HL-60 (cell line): ENCODE measurements around the gene LIG1.

Experiments
- DNase-seq, 2 experiments: peaks; one replicate each; pipeline ENCODE4 v3.0.0-alpha.2; 2010 to 2020; ENCODE audit warnings: low read depth in 1 of 2, low spot score in 1 of 2
- H3K27ac ChIP-seq: fragments of 250-450 bp; sonication (Bioruptor Pico); replicated peaks from 2 replicates; pipeline ENCODE4 v1.5.1; 2020; ENCODE audit warnings: mild to moderate bottlenecking, moderate library complexity
- H3K27me3 ChIP-seq: fragments of 250-450 bp; sonication (Bioruptor Pico); 2 replicates; pipeline ENCODE4 v1.5.1; 2021; ENCODE audit warnings: mild to moderate bottlenecking, moderate library complexity; ENCODE audit not compliant: insufficient read depth, poor library complexity, severe bottlenecking
- H3K4me3 ChIP-seq: replicated peaks from 2 replicates; pipeline ENCODE4 v1.5.1; 2011; ENCODE audit warnings: mild to moderate bottlenecking, control low read depth, low read length; ENCODE audit not compliant: insufficient read depth
- GABPA ChIP-seq: IDR thresholded peaks from 2 replicates; pipeline ENCODE4 v1.6.1; 2012; ENCODE audit warnings: low read depth
- POLR2AphosphoS5 ChIP-seq: IDR thresholded peaks from 2 replicates; pipeline ENCODE4 v1.6.1; 2012; ENCODE audit warnings: low read depth
- SPI1 ChIP-seq: IDR thresholded peaks from 2 replicates; pipeline ENCODE4 v1.6.1; 2012; ENCODE audit warnings: low read depth, mild to moderate bottlenecking, borderline replicate concordance
- TF ChIP-seq, protein P1 (sequence below): IDR thresholded peaks from one replicate; pipeline ENCODE4 v1.5.1; 2011; ENCODE audit warnings: low read length, control low read depth, inconsistent platforms; ENCODE audit not compliant: insufficient read depth
- TF ChIP-seq, protein P2 (sequence below): IDR thresholded peaks from 2 replicates; pipeline ENCODE4 v1.6.1; 2012; ENCODE audit warnings: low read depth; ENCODE audit not compliant: insufficient replicate concordance

Gene LIG1

DNA sequence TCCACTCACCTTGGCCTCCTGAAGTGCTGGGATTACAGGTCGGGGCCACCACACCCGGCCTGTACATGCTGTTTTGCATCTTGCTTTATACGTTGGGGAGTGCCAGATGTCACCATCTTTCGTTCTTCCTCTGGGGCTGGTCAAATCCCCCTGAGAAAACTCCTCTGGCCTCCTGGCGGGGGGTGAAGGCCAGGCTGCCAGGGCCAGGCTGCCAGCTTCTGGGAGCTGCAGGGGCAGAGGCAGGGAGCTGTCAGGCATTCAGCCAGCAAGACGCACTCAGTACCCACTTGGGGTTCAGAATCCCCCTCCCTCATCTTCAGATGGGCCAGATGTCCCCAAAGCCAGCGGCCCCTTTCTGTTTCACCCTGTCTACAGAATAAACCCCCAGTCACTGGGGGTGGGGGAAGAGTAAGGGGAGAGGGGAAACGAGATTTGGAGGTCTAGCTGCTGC is 16.4 kb upstream of the LIG1 start:
- TF ChIP-seq POLR2AphosphoS5 (no peak), GABPA (no peak), SPI1 (no peak)
- TF ChIP-seq, protein P1, sequence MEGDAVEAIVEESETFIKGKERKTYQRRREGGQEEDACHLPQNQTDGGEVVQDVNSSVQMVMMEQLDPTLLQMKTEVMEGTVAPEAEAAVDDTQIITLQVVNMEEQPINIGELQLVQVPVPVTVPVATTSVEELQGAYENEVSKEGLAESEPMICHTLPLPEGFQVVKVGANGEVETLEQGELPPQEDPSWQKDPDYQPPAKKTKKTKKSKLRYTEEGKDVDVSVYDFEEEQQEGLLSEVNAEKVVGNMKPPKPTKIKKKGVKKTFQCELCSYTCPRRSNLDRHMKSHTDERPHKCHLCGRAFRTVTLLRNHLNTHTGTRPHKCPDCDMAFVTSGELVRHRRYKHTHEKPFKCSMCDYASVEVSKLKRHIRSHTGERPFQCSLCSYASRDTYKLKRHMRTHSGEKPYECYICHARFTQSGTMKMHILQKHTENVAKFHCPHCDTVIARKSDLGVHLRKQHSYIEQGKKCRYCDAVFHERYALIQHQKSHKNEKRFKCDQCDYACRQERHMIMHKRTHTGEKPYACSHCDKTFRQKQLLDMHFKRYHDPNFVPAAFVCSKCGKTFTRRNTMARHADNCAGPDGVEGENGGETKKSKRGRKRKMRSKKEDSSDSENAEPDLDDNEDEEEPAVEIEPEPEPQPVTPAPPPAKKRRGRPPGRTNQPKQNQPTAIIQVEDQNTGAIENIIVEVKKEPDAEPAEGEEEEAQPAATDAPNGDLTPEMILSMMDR = no peak
- TF ChIP-seq, protein P2, sequence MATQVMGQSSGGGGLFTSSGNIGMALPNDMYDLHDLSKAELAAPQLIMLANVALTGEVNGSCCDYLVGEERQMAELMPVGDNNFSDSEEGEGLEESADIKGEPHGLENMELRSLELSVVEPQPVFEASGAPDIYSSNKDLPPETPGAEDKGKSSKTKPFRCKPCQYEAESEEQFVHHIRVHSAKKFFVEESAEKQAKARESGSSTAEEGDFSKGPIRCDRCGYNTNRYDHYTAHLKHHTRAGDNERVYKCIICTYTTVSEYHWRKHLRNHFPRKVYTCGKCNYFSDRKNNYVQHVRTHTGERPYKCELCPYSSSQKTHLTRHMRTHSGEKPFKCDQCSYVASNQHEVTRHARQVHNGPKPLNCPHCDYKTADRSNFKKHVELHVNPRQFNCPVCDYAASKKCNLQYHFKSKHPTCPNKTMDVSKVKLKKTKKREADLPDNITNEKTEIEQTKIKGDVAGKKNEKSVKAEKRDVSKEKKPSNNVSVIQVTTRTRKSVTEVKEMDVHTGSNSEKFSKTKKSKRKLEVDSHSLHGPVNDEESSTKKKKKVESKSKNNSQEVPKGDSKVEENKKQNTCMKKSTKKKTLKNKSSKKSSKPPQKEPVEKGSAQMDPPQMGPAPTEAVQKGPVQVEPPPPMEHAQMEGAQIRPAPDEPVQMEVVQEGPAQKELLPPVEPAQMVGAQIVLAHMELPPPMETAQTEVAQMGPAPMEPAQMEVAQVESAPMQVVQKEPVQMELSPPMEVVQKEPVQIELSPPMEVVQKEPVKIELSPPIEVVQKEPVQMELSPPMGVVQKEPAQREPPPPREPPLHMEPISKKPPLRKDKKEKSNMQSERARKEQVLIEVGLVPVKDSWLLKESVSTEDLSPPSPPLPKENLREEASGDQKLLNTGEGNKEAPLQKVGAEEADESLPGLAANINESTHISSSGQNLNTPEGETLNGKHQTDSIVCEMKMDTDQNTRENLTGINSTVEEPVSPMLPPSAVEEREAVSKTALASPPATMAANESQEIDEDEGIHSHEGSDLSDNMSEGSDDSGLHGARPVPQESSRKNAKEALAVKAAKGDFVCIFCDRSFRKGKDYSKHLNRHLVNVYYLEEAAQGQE = no peak
- Histone ChIP-seq H3K27ac (no peak overlapping the region), H3K27me3 (no peaks in the 10 kb centered on the region), H3K4me3 (no peak overlapping the region)
- DNase-seq = no peak

DNA sequence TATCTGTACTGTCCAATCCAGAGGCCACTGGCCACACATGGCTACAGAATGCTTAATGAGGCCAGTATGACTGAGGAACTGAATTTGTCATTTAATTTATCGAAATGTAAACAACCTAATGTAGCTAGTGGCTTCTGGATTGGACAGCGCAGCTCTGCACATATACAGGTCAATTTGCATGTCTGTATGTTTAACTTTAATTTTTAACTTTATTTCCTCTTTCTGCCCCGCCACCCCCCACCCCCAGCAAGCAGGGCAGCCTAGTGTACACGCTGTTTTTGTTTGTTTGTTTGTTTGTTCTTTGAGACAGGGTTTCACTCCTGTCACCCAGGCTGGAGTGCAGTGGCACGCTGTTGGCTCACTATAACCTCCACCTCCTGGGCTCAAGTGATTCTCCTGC is 15.9 kb upstream of the LIG1 start:
- Histone ChIP-seq H3K4me3 (no peak overlapping the region), H3K27me3 (no peaks in the 10 kb centered on the region), H3K27ac (no peak overlapping the region)
- TF ChIP-seq POLR2AphosphoS5 (no peak), SPI1 (no peak), GABPA (no peak)
- TF ChIP-seq, protein P2 = no peak
- TF ChIP-seq, protein P1 = no peak
- DNase-seq = no peak

DNA sequence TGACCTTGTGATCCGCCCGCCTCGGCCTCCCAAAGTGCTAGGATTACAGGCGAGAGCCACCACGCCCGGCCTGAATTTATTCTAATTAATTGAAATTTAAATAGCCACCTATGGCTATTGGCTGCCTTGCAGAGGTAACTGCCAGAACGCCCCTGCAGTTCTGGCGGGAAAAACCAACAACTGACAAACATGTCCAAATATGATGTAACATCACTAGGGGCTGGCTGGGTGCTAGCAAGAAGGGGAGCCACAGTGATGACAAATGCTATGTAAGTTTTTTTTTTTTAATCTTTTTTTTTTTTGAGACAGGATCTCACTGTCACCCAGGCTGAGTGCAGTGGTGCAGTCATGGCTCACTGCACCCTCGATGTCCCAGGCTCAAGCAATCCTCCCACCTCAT is 13.2 kb upstream of the LIG1 start:
- Histone ChIP-seq H3K27me3 (no peaks in the 10 kb centered on the region), H3K4me3 (no peak overlapping the region), H3K27ac (no peak overlapping the region)
- no peak for DNase-seq
- TF ChIP-seq, protein P2 = no peak
- no peak for TF ChIP-seq GABPA
- no peak for TF ChIP-seq POLR2AphosphoS5
- TF ChIP-seq, protein P1 = no peak
- no peak for TF ChIP-seq SPI1
